Amniotic stem cell (primary cell): Measurements from ENCODE around the gene VTI1B.
"Not testable (repeated sequence)": the region's sequence is repeated elsewhere in the genome, so short reads cannot be mapped to it uniquely, and the experiment has no call there.

ENCODE experiments used
- DNase-seq: peaks from one replicate; lab custom pipeline; 2025; lab: John Stamatoyannopoulos, UW

VTI1B gene

DNA sequence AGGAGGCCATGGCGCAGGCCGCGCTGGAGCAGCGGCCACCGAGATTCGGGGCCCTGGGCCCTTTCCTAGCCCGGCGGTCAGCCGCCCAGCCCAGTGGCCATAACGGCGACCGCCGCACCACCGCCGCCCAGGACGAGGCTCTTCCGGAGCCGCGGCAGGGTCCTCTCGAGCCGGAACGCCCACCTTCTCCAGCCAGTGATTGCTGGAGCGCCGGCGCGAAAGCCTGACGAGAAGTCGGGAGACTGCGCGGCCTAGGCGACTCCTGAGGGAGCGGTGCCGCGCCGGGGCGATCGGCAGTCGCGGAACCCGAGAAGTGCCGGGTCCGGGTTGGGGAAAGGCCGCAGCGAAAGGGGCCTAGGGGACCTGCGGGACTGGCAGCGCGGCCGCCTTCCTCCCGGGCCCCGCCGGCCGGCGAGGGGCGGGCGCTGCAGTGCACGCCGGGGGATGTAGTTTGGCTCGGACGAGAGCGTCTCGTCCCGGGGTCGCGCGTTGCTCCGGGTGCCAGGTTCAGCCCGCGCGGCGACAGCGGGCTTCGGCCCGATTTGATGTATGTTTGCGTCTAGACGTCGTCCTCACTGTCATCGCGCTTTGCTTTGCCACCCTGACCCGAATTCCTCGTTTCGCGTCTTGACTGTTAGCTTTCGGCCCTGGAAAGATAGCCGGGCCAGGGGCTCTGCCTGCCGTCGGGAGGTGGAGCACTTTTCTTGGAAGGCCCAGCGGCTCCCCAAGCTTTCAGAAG lies at the start of gene VTI1B:
Gene VTI1B (minus strand): TSS at position 153 of the 739 bp plus-strand sequence. CDS start 143 bp downstream, at position 10.
- DNase-seq, result peak; percentile 55

DNA sequence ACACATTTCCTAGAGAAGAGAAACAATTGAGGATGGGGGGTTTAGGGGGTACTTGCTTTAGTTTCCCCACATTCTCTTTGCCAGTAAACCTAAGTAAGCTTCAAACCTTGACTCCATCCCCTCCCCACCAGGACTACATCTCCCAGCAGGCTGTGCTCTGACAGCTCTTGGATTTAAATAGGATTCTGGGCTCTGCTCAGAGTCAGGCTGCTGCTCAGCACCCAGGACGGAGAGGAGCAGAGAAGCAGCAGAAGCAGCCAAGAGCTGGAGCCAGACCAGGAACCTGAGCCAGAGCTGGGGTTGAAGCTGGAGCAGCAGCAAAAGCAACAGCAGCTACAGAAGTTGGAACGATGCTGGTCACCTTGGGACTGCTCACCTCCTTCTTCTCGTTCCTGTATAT lies 47.9 kb upstream of the VTI1B start:
- DNase-seq, result no peak

DNA sequence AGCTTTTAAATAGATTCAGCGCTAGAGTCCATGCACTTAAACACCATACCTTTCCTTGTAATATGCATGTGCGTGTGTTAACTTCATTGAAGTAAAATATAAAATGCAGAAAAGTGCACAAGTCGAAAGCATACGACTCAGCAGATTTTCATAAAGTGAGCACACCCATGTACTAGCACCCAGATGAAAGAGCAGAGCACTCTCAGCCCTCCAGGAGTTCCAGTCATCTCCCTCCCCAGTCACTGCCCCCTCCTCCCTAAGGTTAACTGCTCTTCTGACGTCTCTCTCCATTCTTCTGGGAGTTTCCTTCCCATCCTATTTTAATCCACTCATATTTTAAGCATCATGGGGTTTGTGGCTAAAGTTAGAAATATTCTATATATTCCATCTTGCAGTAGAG lies 47.4 kb upstream of the VTI1B start:
- DNase-seq, result no peak

- DNase-seq, result no peak
These were observed 45.4 kb upstream of the VTI1B start for GRCh38 chr14:67719866-67720265.

- DNase-seq, result not testable (repeated sequence)
These were observed 45.0 kb upstream of the VTI1B start for GRCh38 chr14:67719385-67719784.

DNA sequence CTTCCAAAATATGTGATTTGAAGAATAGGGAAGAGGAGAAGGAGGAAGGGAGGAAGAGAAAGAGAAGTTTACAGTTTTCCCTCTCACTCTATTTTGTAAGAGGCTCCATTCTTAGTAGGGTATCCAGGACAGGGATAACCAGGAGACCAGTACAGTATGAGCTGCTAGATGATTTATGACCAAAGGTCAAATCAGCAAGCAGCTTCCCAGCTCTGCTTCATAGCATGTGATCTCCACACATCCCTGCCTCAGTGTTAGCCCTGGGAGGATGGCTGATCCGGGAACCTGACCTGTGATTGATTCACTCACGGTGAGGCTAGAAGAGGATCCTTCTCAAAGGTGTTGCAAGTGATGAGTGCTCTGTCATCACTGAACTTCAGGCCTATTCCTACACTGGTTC lies 43.8 kb upstream of the VTI1B start:
- no peak for DNase-seq

DNA sequence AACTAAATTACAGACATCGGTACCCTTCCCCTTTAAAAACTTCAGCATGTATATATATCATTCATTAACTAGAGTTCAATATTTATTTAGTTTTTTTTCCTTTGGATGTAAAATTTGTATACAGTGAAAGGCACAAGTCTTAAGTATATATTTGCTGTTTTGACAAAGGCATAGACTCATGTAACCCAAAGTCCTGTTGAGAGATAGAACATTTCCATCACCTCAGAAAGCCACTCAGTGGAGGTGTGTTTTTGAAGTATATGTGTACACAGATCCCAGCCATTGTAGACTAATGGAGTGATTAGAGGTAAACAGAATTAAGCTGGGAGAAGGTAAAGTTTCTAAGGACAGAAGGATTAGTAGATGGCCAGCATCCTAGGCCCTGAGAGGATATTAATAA lies 42.6 kb upstream of the VTI1B start:
- DNase-seq, result no peak

- DNase-seq, result no peak
These were observed 35.8 kb upstream of the VTI1B start for GRCh38 chr14:67710209-67710608.

DNA sequence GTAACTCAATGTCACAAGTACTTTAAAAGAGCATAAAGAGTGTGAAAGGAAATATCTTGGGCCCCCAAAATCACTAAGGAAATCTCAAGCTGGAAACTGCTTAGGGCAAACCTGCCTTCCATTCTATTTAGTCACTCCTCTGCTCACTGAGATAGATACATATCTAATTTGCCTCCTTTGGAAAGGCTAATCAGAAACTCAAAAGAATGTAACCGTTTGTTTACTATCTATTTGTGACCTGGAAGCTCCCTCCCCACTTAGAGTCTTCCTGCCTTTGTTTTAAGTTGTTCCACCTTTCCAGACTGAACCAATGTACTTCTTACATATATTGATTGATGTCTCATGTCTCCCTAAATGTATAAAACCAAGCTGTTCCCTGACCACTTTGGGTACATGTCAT lies 35.4 kb upstream of the VTI1B start:
- not testable (repeated sequence) for DNase-seq

DNA sequence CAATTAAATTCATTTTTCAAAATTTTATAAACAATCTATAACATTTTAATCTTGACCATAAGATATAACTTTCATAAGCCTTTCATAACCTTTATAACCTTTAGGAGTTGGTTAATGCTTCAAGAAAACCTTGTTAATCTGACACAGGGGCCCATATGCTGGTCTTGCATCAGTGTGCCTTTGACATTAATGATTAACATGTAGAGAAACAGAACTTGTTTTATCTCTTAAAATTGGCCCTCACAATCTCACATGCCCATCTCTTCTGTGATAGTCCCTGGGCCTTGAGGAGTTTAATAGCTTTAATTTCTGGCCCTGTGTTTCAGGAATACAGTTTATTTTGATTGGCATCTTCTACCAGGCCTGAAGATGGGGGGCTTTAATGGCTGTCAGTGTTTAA lies 34.9 kb upstream of the VTI1B start:
- not testable (repeated sequence) for DNase-seq

GRCh38 chr14:67705211-67705610 lies 30.8 kb upstream of the VTI1B start:
- no peak for DNase-seq

DNA sequence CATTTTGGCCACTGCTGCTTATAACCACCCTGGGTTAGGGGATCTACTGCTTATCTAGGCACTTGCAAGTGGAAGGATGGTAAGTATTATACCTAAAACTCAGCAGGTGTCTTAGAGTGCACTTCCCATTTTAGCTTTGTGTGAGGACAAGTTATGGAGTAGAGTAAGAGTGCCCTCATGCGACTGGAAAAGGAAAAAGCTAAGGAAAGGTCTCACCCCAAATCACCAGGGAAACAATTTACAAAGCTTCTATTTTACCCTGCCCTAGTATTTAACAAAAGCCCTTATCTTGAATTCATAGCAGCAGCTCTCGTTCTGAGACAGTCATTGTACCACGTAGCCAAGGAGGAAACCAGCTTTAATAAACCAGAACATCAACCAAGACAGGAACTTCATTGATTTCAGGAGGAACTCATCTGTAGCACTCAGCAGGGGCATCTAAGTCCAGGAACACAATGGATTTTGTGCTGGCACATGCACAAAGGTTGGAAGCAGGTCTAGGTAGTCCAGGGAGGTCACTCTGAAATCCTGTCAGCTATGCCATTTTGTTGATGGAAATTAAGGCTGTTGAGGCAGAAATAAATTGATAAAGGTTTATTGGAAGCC lies 30.2 kb upstream of the VTI1B start:
- peak; percentile 24 for DNase-seq

GRCh38 chr14:67703997-67704396 lies 29.6 kb upstream of the VTI1B start:
- no peak for DNase-seq

DNA sequence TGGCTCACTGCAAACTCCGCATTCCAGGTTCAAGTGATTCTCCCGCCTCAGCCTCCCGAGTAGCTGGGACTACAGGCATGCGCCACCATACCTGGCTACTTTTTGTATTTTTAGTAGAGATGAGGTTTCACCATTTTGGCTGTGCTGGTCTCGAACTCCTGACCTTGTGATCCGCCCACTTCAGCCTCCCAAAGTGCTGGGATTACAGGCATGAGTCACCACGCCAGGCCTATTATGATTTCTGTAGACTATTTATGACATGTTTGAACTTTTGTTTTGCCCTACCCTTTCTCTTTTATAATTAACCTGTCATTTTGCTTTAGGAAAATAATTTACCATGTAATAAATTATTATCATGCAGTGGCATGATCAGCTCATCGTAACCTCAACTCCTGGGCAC lies 27.1 kb upstream of the VTI1B start, which contains the start of gene RDH12:
Gene RDH12 (plus strand): TSS at position 395 of the 400 bp plus-strand sequence. CDS start 20,757 bp downstream, outside the sequence.
- not testable (repeated sequence) for DNase-seq

DNA sequence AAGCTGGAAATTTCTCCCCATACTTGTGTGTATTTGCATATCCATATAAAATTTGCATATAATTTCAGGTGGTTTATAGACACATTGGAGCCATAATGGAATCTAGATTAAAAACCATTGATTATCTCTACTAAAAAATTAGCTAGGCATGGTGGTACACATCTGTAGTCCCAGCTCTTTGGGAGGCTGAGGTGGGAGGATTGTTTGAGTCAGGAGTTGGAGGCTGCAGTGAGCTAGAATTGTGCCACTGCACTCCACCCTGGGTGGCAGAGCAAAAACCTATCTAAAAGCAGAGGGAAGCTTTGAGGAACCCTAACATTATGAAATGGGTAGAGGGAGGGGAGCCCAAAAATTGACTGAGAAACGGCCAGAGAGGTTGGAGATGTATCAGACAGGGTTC lies 23.7 kb upstream of the VTI1B start:
- no peak for DNase-seq

- no peak for DNase-seq
These were observed 22.6 kb upstream of the VTI1B start for GRCh38 chr14:67697006-67697405.

GRCh38 chr14:67695394-67695949 lies 21.0 kb upstream of the VTI1B start, which contains the start of gene RDH11:
TSS of gene RDH11 (minus strand) at chr14:67695764. CDS start at chr14:67695703, 61 bp downstream.
- peak; percentile 82 for DNase-seq

DNA sequence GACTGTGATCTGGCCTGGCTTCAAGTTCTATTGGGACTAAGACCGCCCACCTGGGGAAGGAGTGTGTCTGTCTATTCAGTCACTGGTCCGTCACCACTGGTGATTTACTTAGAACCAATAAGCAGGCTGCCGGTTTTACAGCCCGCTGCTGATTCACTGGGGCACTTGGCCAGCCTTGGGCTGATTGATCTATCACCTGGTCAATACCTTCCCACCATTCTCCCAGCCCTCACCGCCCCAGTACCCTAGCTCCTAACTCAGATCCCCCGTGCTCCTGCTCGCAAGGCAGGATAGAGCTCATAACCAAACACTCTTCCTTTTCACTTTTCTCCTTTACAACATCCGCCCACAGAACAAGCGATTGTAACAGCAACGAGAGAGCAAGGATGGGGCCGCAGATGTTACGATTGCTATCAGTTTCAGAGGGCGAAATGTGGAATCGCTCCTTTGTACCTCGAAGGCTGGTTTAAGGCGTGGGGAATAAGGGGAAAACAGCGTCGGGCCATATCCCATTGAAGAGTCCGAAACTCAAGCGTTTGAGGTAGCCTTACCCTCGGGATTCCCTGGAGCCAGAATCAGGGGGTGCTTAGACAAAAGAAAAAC lies 20.5 kb upstream of the VTI1B start:
- peak; percentile 66 for DNase-seq

DNA sequence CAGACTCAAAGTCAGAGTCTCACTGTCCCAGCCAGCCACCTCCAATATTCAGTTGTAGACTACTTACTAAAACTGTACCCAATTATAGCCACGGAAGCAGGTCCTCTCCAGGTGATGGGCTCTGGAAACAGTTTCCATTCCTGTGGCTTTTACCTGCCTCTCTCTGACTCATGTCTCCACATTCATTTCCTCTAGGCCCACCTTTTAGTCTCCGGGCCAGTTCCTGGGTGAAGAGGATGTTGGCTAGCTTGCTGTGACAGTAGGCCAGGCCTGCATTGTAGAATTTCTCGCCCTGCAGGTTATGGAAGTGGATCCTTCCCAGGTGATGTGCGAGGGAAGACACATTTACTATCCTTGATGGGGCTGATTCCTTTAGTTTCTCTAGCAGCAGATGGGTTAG lies 15.6 kb upstream of the VTI1B start:
- DNase-seq, result no peak

- no peak for DNase-seq
These were observed 9.4 kb upstream of the VTI1B start for GRCh38 chr14:67683842-67684241.

- DNase-seq, result no peak
These were observed 6.5 kb upstream of the VTI1B start for GRCh38 chr14:67680941-67681340.

GRCh38 chr14:67680121-67680602 lies 5.7 kb upstream of the VTI1B start:
- DNase-seq, result peak; percentile 52

DNA sequence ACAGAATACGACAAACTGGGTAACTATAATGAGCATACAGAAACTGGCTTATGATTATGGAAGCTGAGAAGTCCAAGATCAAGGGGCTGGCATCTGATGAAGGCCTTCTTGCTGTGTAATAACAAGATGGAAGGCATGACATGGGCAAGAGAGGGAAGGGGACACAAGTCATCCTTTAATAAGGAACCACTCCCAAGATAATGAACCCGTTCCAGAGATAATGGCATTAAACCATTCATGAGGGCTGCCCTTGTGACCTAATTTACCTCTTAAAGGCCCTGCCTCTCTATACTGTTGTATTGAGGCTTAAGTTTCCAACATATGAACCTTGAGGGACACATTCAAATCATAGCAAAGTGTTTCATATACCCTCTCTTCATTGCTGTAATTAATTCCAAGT lies 4.6 kb upstream of the VTI1B start:
- DNase-seq, result no peak
